ENCODE data around the gene ZMYND8.
"Not testable (repeated sequence)": the region's sequence is repeated elsewhere in the genome, so short reads cannot be mapped to it uniquely, and the experiment has no call there.

ZMYND8 gene

DNA sequence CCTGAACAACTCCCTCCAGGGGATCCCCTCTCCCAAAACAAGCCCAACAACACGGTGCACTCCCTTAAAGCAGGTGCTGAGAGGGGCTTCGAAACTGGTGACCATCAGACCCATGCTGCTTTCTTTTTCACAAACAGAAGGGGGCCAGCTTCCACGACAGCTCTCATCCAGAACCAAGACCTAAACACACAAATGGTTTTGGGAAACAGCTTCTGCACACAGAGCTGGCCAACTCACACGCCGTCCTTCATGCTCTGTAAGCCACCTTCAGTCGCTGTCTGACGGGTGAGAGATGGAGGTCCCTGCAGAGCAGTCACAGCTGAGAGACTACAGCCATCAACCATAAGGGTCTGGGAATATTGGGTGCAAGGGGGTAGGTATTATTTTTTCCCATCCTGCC is 76.3 kb downstream of the ZMYND8 start:
- Histone ChIP-seq H3K9me3 (ENCODE audit: control insufficient read depth, low read length) (no peaks in the 10 kb centered on the region), H3K4me1 (ENCODE audit: control insufficient read depth, insufficient read depth, low read depth, low read length) (peaks cover 32% of the 10 kb centered on the region), H3K9ac (ENCODE audit: low read length) (no peak overlapping the region), H2BK5ac (ENCODE audit: low read depth, low read length, poor library complexity, severe bottlenecking) (no peak overlapping the region), H2BK15ac (ENCODE audit: low read depth, poor library complexity, severe bottlenecking) (no peak overlapping the region), H3K4me2 (ENCODE audit: low read length, poor library complexity, severe bottlenecking) (no peak overlapping the region), H3K79me1 (replicated peaks; ENCODE audit: low read length, poor library complexity, severe bottlenecking) (peaks cover 22% of the 10 kb centered on the region), H2BK120ac (ENCODE audit: low read depth, low read length) (peak overlapping the region; percentile 4), H2AK5ac (ENCODE audit: low read length, severe bottlenecking) (peak overlapping the region; percentile 75), H3K4me3 (ENCODE audit: insufficient read depth in 1 of 2, low read depth in 1 of 2, low read length in 2 of 2) (no peak overlapping the region), H3K18ac (ENCODE audit: low read depth in 1 of 2, low read length in 2 of 2) (no peak overlapping the region), H3K4ac (ENCODE audit: low read depth in 1 of 2, low read length in 2 of 2) (no peak overlapping the region), H2BK12ac (ENCODE audit: low read length in 2 of 2) (no peak overlapping the region), H3K14ac (ENCODE audit: low read length in 2 of 2) (no peak overlapping the region), H3K23ac (ENCODE audit: low read length in 2 of 2) (no peak overlapping the region), H3K27me3 (ENCODE audit: control insufficient read depth in 1 of 2, insufficient read depth in 1 of 2, low read length in 2 of 2) (no peaks in the 10 kb centered on the region), H3K27ac (ENCODE audit: low read length, poor library complexity, severe bottlenecking) (no peak overlapping the region), H3K36me3 (ENCODE audit: control insufficient read depth in 1 of 2, insufficient read depth in 2 of 2, low read depth in 1 of 2, low read length in 2 of 2) (peaks cover 47 to 78% of the 10 kb centered on the region in 2 experiments), H4K91ac (ENCODE audit: low read length) (no peak overlapping the region), H4K8ac (ENCODE audit: low read length) (no peak overlapping the region), H2AFZ (ENCODE audit: low read depth, low read length) (no peak overlapping the region)
- DNase-seq: no peak
- WGBS: 95% methylated on average over 7 of the region's 7 CpGs

DNA sequence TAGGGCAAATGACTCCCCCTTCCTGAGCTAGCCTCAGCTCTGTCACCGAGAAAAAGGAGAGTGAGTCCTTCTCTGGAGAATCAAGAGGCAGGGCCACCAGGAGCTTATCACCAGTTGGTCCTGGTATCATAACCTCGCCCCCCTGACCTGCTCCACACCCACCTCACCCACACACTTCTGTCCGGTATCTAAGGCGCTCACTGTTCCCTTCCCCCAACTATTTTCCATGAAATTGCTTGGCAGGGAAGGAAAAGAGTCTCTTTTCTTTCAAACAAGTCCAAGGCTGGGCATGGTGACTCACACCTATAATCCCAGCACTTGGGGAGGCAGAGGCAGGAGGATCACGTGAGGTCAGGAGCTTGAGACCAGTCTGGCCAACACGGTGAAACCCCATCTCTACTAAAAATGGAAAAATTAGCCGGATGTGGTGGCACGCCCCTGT is 77.6 kb downstream of the ZMYND8 start:
- Histone ChIP-seq H3K4me2 (ENCODE audit: low read length, poor library complexity, severe bottlenecking) (no peak overlapping the region), H3K27ac (ENCODE audit: low read length, poor library complexity, severe bottlenecking) (peak overlapping the region; percentile 50), H2AFZ (ENCODE audit: low read depth, low read length) (no peak overlapping the region), H3K79me1 (replicated peaks; ENCODE audit: low read length, poor library complexity, severe bottlenecking) (peaks cover 18% of the 10 kb centered on the region), H3K9ac (ENCODE audit: low read length) (no peak overlapping the region), H3K23ac (ENCODE audit: low read length in 2 of 2) (no peak overlapping the region), H2BK15ac (ENCODE audit: low read depth, poor library complexity, severe bottlenecking) (no peak overlapping the region), H3K27me3 (ENCODE audit: control insufficient read depth in 1 of 2, insufficient read depth in 1 of 2, low read length in 2 of 2) (no peaks in the 10 kb centered on the region), H2BK120ac (ENCODE audit: low read depth, low read length) (peak overlapping the region; percentile 19), H2BK5ac (ENCODE audit: low read depth, low read length, poor library complexity, severe bottlenecking) (no peak overlapping the region), H2AK5ac (ENCODE audit: low read length, severe bottlenecking) (peak overlapping the region; percentile 91), H3K36me3 (ENCODE audit: control insufficient read depth in 1 of 2, insufficient read depth in 2 of 2, low read depth in 1 of 2, low read length in 2 of 2) (peaks cover 43 to 65% of the 10 kb centered on the region in 2 experiments), H3K4ac (ENCODE audit: low read depth in 1 of 2, low read length in 2 of 2) (peak overlapping the region in 1 of 2 experiments; percentile 21), H3K4me3 (ENCODE audit: insufficient read depth in 1 of 2, low read depth in 1 of 2, low read length in 2 of 2) (no peak overlapping the region), H2BK12ac (ENCODE audit: low read length in 2 of 2) (peak overlapping the region; percentile 14 to 57), H4K91ac (ENCODE audit: low read length) (no peak overlapping the region), H3K14ac (ENCODE audit: low read length in 2 of 2) (no peak overlapping the region), H3K4me1 (ENCODE audit: control insufficient read depth, insufficient read depth, low read depth, low read length) (peaks cover 33% of the 10 kb centered on the region), H4K8ac (ENCODE audit: low read length) (peak overlapping the region; percentile 45), H3K9me3 (ENCODE audit: control insufficient read depth, low read length) (no peaks in the 10 kb centered on the region), H3K18ac (ENCODE audit: low read depth in 1 of 2, low read length in 2 of 2) (peak overlapping the region in 1 of 2 experiments; percentile 78)
- peak; percentile 77 for DNase-seq
- WGBS: 70% methylated on average over 8 of the region's 8 CpGs

DNA sequence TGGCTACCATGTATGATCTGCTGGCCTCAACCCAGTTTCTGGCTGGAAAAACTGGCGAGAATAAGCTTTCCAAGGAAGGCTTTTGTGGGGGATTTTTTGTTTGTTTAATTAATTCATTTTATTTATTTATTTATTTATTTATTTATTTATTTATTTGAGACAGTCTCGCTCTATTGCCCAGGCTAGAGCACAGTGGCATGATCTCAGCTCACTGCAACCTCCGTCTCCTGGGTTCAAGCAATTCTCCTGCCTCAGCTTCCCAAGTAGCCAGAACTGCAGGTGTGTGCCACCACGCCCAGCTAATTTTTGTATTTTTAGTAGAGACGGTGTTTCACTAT is 79.0 kb downstream of the ZMYND8 start:
- not testable (repeated sequence) for H2BK12ac ChIP-seq (ENCODE audit: low read length in 2 of 2); H3K9me3 ChIP-seq (ENCODE audit: control insufficient read depth, low read length); H3K27me3 ChIP-seq (ENCODE audit: control insufficient read depth in 1 of 2, insufficient read depth in 1 of 2, low read length in 2 of 2); H2BK120ac ChIP-seq (ENCODE audit: low read depth, low read length); H2BK5ac ChIP-seq (ENCODE audit: low read depth, low read length, poor library complexity, severe bottlenecking); H2AFZ ChIP-seq (ENCODE audit: low read depth, low read length); H2AK5ac ChIP-seq (ENCODE audit: low read length, severe bottlenecking); DNase-seq; H4K91ac ChIP-seq (ENCODE audit: low read length); H3K14ac ChIP-seq (ENCODE audit: low read length in 2 of 2); H3K23ac ChIP-seq (ENCODE audit: low read length in 2 of 2); H3K4ac ChIP-seq (ENCODE audit: low read depth in 1 of 2, low read length in 2 of 2); H3K4me2 ChIP-seq (ENCODE audit: low read length, poor library complexity, severe bottlenecking); H3K18ac ChIP-seq (ENCODE audit: low read depth in 1 of 2, low read length in 2 of 2)
- peak overlapping the region; percentile 88 for H3K27ac ChIP-seq (ENCODE audit: low read length, poor library complexity, severe bottlenecking)
- 88% methylated on average over 4 of the region's 5 CpGs for WGBS
- H2BK15ac ChIP-seq (ENCODE audit: low read depth, poor library complexity, severe bottlenecking): peak overlapping the region; percentile 74
- H4K8ac ChIP-seq (ENCODE audit: low read length): peak overlapping the region; percentile 61
- peak overlapping the region in 1 of 2 experiments; percentile 26 for H3K4me3 ChIP-seq (ENCODE audit: insufficient read depth in 1 of 2, low read depth in 1 of 2, low read length in 2 of 2)
- H3K79me1 ChIP-seq (replicated peaks; ENCODE audit: low read length, poor library complexity, severe bottlenecking): peaks cover 18% of the 10 kb centered on the region
- H3K9ac ChIP-seq (ENCODE audit: low read length): peak overlapping the region; percentile 43
- H3K4me1 ChIP-seq (ENCODE audit: control insufficient read depth, insufficient read depth, low read depth, low read length): peaks cover 34% of the 10 kb centered on the region
- peaks cover 39 to 51% of the 10 kb centered on the region in 2 experiments for H3K36me3 ChIP-seq (ENCODE audit: control insufficient read depth in 1 of 2, insufficient read depth in 2 of 2, low read depth in 1 of 2, low read length in 2 of 2)

DNA sequence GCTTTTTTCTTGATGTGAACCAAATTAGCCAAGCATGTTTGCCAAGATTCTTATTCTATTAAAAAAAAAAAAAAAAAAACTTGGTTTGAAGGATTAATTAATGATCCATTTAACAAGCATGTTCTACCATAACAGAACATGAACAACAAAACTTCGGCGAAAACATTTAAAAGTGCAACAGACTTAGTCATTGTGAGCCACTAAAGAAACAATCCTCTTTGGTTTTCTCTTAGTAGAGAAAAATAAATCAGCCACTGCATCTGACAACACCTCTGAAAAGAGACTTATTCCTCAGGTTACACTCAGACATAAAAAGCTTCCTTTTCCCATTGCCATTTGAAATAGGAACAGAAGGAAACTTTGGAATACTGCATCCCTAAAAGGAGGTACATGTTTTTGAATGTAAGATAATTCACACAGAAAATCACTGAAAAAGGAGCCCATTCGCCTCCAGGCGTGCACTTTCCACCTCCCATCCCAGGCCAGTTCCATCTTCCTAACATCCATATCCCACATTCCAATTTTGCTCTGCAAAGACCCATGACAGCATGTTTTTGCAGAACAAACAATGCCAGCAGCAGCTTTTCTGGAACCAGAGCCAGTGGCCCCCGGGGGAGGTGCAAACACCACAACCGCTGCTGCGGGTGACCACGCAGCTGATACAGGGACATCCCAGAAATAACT is 79.5 kb downstream of the ZMYND8 start:
- Histone ChIP-seq H3K4me2 (ENCODE audit: low read length, poor library complexity, severe bottlenecking) (no peak overlapping the region), H3K9ac (ENCODE audit: low read length) (peak overlapping the region; percentile 43), H3K27me3 (ENCODE audit: control insufficient read depth in 1 of 2, insufficient read depth in 1 of 2, low read length in 2 of 2) (no peaks in the 10 kb centered on the region), H4K8ac (ENCODE audit: low read length) (peak overlapping the region; percentile 61), H2BK5ac (ENCODE audit: low read depth, low read length, poor library complexity, severe bottlenecking) (no peak overlapping the region), H4K91ac (ENCODE audit: low read length) (no peak overlapping the region), H2BK12ac (ENCODE audit: low read length in 2 of 2) (no peak overlapping the region), H3K36me3 (ENCODE audit: control insufficient read depth in 1 of 2, insufficient read depth in 2 of 2, low read depth in 1 of 2, low read length in 2 of 2) (peaks cover 34 to 46% of the 10 kb centered on the region in 2 experiments), H3K4me1 (ENCODE audit: control insufficient read depth, insufficient read depth, low read depth, low read length) (peaks cover 34% of the 10 kb centered on the region), H2AFZ (ENCODE audit: low read depth, low read length) (no peak overlapping the region), H2BK120ac (ENCODE audit: low read depth, low read length) (no peak overlapping the region), H2AK5ac (ENCODE audit: low read length, severe bottlenecking) (no peak overlapping the region), H3K4ac (ENCODE audit: low read depth in 1 of 2, low read length in 2 of 2) (no peak overlapping the region), H3K14ac (ENCODE audit: low read length in 2 of 2) (no peak overlapping the region), H3K4me3 (ENCODE audit: insufficient read depth in 1 of 2, low read depth in 1 of 2, low read length in 2 of 2) (peak overlapping the region in 1 of 2 experiments; percentile 26), H3K27ac (ENCODE audit: low read length, poor library complexity, severe bottlenecking) (peak overlapping the region; percentile 88), H2BK15ac (ENCODE audit: low read depth, poor library complexity, severe bottlenecking) (peak overlapping the region; percentile 74), H3K18ac (ENCODE audit: low read depth in 1 of 2, low read length in 2 of 2) (no peak overlapping the region), H3K23ac (ENCODE audit: low read length in 2 of 2) (no peak overlapping the region), H3K79me1 (replicated peaks; ENCODE audit: low read length, poor library complexity, severe bottlenecking) (peaks cover 20% of the 10 kb centered on the region), H3K9me3 (ENCODE audit: control insufficient read depth, low read length) (no peaks in the 10 kb centered on the region)
- 70% methylated on average over 8 of the region's 8 CpGs for WGBS
- peak; percentile 52 for DNase-seq

Data from mesenchymal stem cell (in vitro differentiated cells and primary cell).